OCI-LY1 (cell line): ENCODE data around the gene ARHGEF39.

Source experiments
- EZH2 ChIP-seq: fragments of 200-600 bp; sonication (generic), shearing (Covaris generic); IDR thresholded peaks from 2 replicates; pipeline ENCODE4 v1.8.0; 2017; ENCODE audit warnings: borderline replicate concordance, mixed run types, mild to moderate bottlenecking, antibody characterized with exemption, low read length, moderate library complexity, mixed read lengths
- TF ChIP-seq, protein P1 (sequence below): fragments of 200-600 bp; sonication (generic), shearing (Covaris generic); IDR thresholded peaks from 2 replicates; pipeline ENCODE4 v1.5.1; 2017; ENCODE audit warnings: mild to moderate bottlenecking, antibody characterized with exemption, low read length, moderate library complexity, mixed read lengths

DNA sequence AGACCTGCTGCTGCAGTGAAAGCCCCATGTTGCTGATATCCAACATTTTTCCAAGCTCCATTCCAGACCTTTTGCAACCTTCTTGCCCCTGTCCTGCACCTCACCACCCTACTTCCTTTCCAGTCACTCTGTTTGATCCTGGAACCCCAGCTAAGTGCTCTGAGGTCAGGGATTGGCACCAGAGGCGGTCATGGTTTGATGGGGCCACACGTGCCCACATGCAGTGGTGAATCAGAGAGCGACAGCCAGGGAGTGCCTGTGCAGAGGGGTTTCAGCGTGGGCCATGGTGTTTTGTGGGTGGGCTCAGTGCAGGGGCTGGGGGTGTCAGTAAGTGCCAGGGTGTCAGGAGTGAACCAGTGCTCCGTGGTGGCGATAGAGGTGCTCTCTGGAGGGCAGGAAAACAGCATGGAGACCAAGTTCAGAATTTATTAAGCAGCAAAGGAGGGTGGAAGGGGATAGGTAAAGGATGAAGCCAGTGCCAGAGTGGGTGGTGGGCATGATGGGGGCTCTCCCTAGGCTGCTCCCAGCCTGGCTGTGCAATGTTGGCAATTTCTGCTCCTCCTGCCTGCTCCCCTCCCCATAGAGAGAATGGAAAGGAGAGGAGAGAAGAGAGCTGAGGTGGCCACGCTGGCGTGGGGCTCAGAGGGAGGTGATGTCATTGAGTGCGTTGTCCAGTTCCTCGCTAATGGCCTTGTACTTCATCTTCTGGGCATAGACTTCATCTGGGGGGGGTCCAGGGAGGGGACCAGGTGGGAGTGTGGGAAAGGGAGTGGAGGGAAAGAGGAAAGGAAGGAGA is 17.7 kb upstream of the ARHGEF39 start:
- TF ChIP-seq, protein P1, sequence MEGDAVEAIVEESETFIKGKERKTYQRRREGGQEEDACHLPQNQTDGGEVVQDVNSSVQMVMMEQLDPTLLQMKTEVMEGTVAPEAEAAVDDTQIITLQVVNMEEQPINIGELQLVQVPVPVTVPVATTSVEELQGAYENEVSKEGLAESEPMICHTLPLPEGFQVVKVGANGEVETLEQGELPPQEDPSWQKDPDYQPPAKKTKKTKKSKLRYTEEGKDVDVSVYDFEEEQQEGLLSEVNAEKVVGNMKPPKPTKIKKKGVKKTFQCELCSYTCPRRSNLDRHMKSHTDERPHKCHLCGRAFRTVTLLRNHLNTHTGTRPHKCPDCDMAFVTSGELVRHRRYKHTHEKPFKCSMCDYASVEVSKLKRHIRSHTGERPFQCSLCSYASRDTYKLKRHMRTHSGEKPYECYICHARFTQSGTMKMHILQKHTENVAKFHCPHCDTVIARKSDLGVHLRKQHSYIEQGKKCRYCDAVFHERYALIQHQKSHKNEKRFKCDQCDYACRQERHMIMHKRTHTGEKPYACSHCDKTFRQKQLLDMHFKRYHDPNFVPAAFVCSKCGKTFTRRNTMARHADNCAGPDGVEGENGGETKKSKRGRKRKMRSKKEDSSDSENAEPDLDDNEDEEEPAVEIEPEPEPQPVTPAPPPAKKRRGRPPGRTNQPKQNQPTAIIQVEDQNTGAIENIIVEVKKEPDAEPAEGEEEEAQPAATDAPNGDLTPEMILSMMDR: no peak
- TF ChIP-seq EZH2: no peak
